GM18867 (cell line): Measurements from ENCODE around the gene CDH12.
"Not testable (repeated sequence)": the region's sequence is repeated elsewhere in the genome, so short reads cannot be mapped to it uniquely, and the experiment has no call there.

Experiments
- ATAC-seq: cut with Tn5 transposase; IDR thresholded peaks from one replicate; pipeline ENCODE4 v1.9.1; 2021; ENCODE audit warnings: mild to moderate bottlenecking, moderate library complexity; ENCODE audit not compliant: unreplicated experiment

Gene CDH12

DNA sequence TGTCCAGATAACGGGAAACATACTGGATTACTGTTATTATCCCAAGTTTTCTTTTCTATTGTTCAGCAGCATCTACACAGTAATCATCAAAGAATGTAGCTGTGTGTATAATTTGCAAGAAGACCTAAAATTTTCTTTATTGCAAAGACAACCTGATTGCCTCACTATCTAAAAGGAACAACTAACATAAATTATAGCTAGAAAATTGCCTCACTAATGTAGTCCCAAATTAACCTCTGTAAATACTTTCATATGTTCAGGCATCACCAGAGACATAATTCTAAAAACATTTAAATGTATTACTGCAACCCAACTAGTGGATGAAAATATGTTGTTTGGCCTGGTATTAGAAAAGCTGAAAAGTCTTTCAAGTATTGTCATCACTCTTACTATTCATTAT lies 275.4 kb downstream of the CDH12 start:
- no peak for ATAC-seq

DNA sequence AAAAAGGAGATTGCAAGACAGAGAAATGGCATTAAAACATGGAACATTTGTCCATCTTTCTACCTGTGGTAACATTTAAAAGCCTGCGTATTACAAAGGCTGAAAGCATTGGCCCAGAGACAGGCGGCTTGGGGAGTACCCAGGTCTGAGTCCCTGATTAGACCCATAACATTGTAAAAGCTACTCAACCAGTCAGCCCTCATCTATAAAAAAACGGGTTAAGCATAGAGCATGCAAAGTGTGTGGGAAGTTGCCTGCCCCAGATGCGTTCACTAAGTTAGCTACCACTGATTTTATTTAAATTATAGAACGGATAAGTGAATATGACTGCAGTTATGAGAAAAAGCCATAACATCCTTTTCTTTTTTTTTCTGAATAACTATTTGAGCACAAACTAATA lies 276.1 kb downstream of the CDH12 start:
- ATAC-seq, result no peak

DNA sequence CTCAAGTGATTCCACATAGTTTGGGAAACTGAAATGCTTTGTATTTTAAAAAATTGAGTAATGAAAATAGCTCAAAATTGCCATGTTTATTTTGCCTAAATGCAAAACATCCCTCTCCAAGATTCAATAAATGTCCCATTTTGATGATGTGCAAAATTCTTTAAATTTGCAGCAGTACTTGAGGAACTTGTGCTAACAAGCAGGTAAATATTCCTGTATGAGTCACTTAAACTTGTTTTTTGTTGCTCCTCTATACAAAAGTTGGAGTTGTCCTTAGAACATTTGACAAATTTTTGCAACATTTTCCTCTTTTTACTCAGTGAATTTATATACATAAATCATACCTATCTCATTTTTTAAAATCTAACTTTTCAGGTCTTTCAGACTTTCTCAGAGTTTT lies 280.2 kb downstream of the CDH12 start:
- no peak for ATAC-seq

DNA sequence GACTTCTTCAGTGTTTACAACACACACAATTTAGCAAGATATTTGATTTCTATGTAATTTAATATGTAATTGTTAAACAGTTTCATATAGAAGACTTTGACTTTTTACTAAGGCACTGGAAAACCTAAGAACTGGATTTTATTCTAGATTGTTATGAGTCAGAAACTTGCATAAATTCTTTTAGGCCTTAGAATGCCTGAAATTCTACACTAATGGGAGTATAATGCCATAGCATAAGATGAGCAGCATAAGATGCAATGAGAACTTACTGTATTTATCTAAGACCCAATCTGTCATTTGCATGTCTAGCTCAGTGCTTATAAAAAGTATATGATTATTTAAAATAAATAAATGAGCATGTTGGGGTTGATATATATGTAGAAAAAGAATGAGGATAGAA lies 285.2 kb downstream of the CDH12 start:
- no peak for ATAC-seq

DNA sequence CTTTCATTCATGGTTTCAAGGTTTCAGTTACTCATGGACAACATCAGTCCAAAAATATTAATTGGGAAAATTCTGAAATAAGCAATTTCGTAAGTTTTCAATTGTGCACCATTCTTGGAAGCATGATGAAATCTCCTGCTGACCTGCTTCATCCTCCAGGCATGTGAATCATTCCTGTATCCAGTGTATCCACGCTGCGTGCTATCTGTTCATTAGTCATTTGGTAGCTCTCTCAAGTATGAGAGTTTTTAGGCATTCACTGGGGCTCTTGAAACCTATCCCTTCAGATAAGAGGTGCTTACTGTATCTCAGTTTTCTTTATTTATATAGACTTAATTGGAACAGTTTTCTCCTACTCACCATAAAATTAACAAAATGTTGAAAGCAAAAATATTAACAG lies 293.0 kb downstream of the CDH12 start:
- no peak for ATAC-seq

DNA sequence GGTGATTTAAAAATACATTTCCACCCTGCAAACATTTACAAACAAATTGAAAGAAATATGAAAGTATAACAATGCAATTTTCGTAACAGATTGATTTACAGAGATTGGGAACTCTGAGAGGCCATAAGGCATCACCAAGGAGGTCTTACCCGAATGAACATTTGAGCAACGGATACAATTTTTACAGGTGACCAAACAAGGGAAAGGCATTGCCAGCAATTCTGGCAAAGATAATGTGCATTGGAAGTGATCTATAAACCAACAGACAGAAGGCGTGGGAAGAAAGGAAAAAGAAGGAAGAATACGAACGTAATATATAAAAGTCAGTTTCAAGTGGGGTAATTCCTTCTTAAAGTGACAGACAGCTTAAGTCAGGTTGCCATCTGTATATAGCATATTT lies 295.9 kb downstream of the CDH12 start:
- ATAC-seq, result no peak

DNA sequence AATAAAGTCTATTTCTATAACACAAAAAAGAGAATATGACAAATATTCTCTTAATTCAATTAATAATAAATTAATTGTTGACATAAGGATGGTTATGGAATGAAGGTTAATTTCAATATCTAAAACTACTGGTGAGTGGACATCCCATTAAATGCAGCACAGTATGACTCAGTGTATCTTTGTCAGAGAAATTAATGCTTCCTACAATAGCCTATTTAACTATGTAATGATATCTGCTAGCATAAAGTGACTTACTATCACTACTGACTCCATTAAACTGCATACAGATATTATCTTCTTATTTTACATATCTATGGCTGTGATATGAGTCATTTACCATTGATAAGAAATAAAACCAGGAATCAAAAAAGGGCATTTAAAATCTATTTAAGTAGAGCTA lies 298.7 kb downstream of the CDH12 start:
- ATAC-seq, result no peak

DNA sequence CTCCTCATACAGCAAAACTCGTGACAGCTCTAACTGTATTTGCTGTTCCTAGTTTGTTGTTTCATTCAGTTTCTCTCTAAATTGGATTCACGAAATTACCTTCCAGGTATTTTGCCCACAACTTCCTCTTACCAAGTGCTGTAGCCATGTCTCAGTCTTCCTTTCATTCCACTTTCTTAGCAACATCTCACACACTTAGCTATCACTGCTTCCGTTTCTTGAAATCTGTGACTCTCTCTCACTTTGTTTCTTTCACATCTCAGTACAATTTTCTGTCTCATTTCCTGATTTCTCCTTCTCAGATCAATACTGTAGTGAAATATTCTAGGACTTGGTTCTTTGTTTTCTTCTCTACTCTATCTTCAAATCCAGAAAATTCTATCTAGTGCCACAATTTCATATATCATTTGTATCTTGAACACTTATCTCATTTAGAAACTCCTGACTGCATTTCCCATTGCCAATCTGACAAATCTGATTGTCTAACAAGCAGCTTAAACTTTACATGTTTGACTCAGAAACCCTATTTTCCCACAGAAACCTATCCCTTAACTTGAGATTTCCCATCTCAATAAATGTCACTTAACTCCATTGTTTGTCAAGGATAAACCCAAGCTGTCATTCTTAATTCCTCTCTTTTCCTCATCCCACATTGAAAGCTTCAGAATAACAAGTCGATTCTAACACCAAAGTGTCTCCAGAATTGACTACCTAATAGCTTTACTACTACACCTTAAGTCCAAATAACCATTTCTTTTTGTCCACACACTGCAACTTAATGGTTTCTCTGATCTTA lies 303.1 kb downstream of the CDH12 start:
- no peak for ATAC-seq

DNA sequence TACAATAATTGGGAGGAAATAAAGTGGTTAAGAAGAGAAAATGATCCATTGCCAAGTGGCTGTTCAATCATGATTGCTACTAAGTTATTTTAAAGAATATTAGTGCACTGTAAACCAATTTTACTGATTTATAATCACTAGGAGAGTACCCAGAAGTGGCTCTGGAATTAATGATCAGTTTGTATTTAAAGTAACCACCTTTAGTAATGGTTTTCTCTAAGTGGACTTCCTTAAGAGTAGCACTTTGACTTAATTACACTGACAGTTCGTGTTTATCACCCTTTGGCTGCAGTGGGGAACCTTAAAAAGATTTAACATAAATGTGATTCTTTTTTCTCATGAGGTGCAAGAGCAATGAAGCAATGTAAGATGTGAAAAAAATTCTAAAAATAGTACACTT lies 310.8 kb downstream of the CDH12 start:
- no peak for ATAC-seq

DNA sequence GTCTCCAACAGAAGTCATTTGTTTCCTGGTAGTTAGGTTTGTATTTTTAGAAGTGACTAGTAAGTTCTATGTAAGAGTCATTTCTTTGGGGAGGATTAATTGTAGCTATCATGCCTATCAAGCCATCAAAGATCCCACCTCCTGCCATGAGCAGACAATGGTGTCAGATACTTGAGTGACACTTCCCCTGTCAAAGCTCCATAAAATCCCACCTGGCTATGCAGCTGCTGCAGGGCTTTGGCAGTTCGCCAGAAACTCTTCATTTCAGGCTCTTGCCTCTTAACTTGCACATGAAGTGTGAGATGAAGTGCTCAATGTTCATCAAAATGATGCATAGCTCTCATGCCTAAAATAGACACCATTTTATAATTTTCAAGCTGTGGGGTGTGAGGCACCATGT lies 312.1 kb downstream of the CDH12 start:
- ATAC-seq, result no peak

DNA sequence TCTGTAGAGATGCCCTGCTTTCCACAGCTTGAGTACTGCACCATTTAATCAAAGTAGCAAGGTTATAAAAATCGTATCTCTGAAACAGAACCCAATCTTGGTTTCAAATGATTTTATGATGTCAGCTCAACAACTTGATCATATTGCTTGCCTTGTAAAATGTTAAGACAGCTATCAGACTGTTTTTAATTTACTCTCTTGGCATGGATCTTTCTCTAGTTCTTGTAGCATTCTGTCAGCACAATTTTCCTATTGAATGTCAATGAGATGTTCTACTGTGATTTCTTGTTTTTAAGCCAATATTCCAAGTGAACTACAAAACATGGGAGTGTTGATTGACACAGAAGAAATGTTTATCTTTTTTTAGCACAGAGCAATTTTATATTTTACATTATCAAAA lies 313.4 kb downstream of the CDH12 start:
- no peak for ATAC-seq

DNA sequence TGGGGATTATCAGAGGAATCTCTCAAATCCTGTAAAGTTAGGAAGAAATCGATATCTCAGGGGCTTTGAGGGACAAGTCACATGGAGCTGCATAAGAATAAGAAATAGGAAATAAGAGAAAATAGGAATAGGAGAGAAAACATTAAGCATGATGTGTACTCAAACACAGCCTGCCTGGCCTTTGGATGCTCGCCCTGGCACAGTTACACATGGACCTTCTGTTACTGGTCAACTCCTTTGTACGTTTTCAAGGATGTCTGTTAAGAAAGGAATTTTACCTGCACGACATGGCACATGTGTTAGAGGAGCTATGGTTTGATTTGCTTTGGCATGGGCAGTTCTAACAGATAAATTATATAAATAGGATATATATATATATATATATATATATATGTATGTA lies 321.2 kb downstream of the CDH12 start:
- no peak for ATAC-seq

DNA sequence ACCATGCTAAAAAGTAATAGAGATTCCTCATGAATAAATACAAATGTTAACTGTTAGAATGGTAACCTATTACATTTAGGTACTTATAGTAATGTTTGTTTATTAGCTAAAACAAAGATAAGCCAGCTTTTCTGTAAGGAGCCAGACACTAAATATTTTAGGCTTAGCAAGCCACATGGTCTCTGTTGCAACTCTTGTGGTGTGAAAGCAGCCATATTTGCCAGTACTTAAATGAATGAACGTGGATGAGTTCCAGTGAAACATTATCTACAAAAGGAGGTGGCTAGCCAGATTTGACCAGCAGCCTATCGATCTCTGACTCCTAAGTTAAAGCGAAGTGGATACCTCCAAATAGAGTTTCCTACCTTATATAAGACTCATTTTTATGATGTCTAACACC lies 331.6 kb downstream of the CDH12 start:
- ATAC-seq, result no peak

DNA sequence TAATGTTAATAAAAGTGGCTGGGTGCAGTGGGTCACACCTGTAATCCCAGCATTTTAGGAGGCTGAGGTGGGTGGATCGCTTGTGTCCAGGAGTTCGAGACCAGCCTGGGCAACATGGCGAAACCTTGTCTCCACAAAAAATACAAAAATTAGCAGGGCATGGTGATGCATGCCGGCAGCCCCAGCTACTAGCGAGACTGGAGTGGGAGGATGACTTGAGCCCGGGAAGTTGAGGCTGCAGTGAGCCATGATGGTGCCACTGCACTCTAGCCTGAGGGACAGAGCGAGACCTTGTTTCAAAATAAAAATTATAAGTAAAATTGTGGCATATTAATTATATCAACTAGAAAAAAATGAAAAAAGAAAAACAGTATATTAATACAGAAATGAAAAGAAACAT lies 336.6 kb downstream of the CDH12 start:
- ATAC-seq, result not testable (repeated sequence)

DNA sequence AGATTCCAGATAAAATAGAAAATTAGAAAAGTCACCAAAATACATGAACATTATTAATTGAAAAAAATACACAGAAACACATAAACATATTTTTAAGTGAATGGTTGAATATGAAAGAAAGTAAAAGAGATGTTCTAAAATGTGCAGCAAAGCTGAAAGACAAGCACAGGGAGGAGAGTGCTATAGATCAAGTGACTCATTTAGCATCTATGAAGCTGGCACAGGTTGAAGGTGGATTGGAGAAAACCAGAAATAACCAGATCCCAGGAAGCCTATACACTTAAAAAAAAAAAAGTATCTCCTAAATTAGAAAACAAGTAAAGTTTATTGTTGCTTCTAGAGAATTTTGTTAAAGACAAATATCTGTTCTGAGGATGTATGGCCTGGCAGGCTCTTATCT lies 338.9 kb downstream of the CDH12 start:
- no peak for ATAC-seq

DNA sequence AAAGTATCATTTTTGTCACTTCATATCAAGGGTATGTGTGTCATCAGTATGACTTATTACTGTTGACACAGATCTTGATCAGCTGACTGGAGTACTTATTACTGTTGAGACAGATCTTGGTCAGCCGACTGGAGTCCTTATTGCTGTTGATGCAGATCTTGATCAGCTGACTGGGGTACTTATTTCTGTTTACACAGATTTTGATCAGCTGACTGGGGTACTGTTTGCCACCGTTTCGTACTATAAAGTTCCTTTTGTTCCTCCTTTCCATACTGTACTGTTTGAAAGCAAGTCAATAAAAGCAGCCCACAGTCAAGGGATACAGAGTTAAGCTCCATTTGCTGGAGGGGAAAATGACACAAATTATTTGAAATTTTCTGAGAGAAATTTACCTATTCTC lies 347.3 kb downstream of the CDH12 start:
- ATAC-seq, result no peak

DNA sequence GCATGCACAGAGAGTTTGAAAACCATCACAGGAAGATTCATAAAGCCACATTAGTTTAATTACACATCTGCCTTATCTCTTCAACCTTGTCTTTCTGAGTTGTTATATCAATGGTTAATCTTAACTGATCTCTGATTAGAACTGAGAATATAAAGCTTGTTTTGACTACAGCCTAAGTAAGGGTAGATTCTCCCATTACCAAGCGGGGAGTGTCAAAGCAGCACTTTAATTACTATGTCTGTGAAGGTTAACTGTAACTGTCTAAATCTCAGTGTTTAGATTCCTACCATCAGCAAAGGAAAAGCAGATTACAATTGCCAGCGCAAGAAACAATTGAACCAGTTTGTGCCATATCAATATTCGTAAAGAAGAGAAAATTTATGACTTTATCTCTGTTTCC lies 348.7 kb downstream of the CDH12 start:
- no peak for ATAC-seq

DNA sequence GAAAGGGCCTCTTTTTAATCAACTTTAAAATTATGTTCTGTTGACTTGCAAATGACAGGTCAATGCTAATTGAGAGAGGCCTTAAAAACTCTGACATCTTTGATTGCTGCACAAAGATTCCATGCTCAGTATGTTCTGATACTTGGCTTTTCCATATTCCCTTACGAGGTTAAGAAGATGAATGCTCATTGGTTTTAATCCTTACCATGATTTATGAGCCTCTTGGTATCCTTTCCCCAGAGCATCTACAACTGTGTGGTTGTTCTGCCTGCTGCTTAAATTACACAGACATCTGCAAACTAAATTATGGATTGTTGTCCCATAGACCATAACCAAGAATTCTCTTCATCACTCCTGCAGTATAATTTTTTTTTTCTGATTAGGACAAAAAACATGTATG lies 352.6 kb downstream of the CDH12 start:
- no peak for ATAC-seq

DNA sequence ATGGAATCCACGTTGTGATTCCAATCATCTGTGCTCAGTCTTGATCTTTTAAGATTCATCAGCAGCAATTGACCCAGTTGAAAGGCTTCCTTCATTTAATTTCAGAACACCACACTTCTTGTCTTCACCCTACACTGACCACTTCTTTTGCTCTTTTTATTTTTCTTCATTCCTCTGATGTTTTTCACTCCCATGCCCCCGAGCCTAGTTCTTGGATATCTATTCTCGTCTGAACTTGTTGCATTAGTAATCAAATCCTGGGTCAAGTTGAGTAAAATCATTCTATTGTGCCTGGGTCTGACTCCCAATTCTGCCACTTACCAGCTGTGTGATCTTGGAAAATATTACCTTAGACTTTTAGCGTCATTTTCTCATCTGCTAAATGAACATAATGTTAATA lies 356.5 kb downstream of the CDH12 start:
- no peak for ATAC-seq

DNA sequence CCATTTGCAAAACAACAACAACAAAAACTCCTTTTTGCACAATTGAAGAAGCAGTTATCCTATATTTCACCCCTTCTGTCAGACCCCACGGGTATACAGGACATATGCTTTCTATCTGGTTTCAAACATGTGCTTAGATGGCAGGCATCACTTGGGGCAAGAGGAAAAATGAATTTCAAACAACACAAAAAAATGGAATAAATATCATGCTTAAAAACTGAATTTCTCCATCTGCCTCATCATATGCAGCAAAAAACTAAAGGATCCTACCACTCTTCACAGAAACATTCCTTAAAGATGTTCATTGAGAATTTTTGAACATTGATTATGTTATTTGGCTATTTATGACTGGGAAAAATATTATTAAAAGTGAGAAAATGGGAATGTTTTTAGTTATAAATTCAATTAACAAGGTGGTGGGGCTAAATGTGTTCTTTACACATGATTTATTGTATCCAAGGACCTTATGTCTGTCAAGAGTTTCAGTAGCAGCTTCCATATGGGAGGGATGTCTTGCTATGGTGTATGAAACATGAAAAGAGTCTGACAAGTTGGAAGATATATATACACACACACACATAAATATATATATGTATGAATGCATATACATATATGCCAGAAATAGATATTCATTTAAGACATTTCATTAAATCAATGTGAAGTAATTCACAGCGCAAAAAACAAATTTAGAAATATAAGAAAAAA lies 358.0 kb downstream of the CDH12 start:
- no peak for ATAC-seq

DNA sequence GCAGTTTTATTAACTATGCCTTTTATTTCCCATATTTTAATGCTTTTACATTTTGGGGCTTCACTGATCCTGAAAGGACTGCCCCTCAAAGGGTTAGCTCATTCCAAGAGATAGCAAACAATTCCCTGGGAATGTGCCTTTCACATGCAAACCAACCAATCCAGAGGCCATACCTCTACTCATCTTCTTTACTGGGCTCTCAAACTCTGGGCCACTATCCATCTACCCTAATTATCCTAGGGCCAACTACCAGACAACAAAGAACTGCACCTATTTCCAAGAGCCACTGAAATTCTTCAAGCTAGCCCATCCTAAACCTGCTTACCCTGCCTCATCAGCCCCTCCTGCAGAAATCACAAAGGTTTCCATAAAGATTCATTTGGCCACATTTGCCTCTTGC lies 364.7 kb downstream of the CDH12 start:
- ATAC-seq, result no peak

DNA sequence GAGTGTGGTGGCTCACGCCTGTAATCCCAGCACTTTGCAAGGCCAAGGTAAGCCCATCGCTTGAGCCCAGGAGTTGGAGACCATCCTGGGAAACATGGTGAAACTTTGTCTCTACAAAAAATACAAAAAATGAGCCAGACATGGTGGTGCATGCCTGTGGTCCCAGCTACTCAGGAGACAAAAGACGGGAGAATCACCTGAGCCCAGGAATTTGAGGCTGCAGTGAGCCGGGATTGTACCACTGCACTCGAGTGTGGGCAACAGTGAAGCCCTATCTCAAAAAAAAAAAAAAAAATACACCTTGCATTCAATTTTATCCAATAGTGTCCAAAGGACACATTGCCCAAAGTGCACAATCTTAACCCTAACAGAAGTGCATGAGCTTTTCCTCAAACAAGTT lies 372.8 kb downstream of the CDH12 start:
- ATAC-seq, result no peak

DNA sequence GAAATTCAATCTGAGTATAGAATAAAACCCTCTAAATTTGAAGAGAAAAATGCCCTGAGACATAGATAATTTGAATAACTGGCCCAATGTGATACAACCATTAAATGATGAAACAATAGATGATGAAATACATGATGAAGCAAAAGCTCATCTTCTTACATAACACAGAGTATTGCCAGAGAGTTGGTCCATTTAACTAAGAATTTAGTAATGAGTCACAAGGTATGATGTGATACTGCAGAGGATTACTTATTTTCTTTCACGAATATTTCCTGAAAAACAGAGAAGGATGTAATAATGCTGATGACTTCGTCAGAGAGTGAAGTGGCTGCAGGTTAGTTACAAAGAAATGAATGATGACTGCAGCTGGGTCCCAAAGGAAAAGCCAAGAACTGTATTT lies 379.3 kb downstream of the CDH12 start:
- no peak for ATAC-seq
